Breast epithelium (tissue), 4 donors: Measurements from ENCODE around the gene LIPC. TPM values are rescaled to one million over a fixed set of nuclear protein-coding genes. Genes with fewer than 3 reads are reported as not detected.

Experiments used
- DNase-seq, 2 donors: peaks; one replicate each; pipeline ENCODE4 v3.0.0-alpha.2; 2019; ENCODE audit warnings: low spot score in 2 of 2
- H3K27ac ChIP-seq, 2 donors: fragments of 200-600 bp; sonication (generic) in 1 of 2; one replicate each; pipeline ENCODE4 v1.5.1; 2016 to 2019; ENCODE audit warnings: mild to moderate bottlenecking in 1 of 2
- H3K27me3 ChIP-seq, 2 donors: fragments of 200-600 bp; sonication (generic) in 1 of 2; one replicate each; pipeline versions ENCODE4 v1.5.1 to v1.6.0; 2017 to 2019; ENCODE audit warnings: control low read depth in 1 of 2, mild to moderate bottlenecking in 1 of 2
- H3K36me3 ChIP-seq: fragments of 200-600 bp; one replicate; pipeline ENCODE4 v1.5.1; 2019
- H3K4me1 ChIP-seq, 2 donors: fragments of 200-600 bp; sonication (generic); one replicate each; pipeline ENCODE4 v1.5.1; 2016 to 2019; ENCODE audit warnings: control low read depth in 1 of 2
- H3K4me3 ChIP-seq, 3 donors: fragments of 200-600 bp; sonication (generic); 1 replicate in 2 of 3; 2 replicates in 1 of 3; pipeline ENCODE4 v1.5.1; 2016 to 2019; ENCODE audit warnings: mild to moderate bottlenecking in 3 of 3, moderate library complexity in 2 of 3
- H3K9me3 ChIP-seq, 2 donors: fragments of 200-600 bp; sonication (generic) in 1 of 2; one replicate each; pipeline ENCODE4 v1.5.1; 2016 to 2019; ENCODE audit warnings: control low read depth in 1 of 2
- POLR2A ChIP-seq: fragments of 450-650 bp; IDR thresholded peaks from one replicate; pipeline ENCODE4 v1.6.1; 2016; ENCODE audit warnings: antibody characterized with exemption, mild to moderate bottlenecking, moderate library complexity
- POLR2AphosphoS5 ChIP-seq, 3 donors: sonication (generic); formaldehyde crosslinking; IDR thresholded peaks; one replicate each; pipeline ENCODE4 v1.6.1; 2017; ENCODE audit warnings: antibody characterized with exemption in 3 of 3
- intact Hi-C: fragments of 100-400 bp; cut with DNase I; formaldehyde crosslinking; loops from one replicate; pipeline ENCODE4 v1.15.1; 2023; ENCODE audit warnings: low total_unique reads
- total RNA-seq, 3 donors: library from RNA; depleted of rRNA; stranded (reverse); fragments of >200 nt; gene quantifications; one replicate each; pipeline ENCODE4 v1.1.0, GENCODE V29; 2016
- TF ChIP-seq, protein P1 (sequence below), 3 donors: fragments of 450-650 bp; IDR thresholded peaks; one replicate each; pipeline ENCODE4 v1.5.1; 2016 to 2017; ENCODE audit warnings: antibody characterized with exemption in 3 of 3, mild to moderate bottlenecking in 3 of 3, moderate library complexity in 3 of 3

Gene LIPC
- total RNA-seq, 3 donors from 2014 or later: 0.15 to 0.80 TPM; not detected in 1

DNA sequence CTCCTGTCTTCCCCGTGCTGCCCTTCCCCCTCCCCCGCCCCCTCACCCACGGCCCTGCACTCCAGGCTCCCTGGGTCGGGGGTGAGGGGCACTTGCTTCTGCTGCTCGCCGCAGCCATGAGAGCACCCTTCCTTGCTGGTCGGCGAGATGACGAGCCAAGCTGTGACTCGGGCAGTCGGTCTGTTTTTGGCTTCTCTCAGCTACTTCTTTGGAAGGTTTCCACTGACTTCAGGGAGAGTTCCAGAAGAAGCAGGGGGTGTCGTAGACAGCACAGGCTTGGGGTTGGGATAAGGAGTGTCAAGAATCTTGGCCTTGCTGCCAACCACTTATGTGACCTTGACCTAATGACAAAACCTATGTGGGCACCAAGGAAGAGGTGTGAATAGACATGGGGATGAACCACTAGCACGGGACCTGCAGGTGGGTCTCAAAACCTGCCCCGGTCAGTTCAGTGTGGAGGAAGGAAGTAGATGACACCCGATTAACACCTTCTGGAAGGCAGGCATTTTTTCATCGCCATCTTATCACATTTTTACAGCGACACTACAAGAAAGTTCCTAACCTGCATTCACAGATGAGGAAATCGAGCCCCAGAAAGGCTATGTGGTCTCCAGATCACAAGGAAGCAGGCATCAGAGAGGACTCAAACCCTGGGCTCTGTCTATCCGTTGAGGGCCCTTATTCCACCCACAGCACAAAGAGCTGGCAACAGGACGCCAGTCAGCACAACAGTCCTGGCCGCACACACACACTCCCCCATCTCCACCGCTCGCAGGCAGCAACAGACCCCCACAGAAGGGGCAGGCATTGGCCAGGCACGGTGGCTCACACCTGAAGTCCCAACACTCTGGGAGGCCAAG, 120.9 kb downstream of the LIPC start:
- intact Hi-C loops: no loop called here
- H3K4me3 ChIP-seq: peak overlapping the region; percentile 23 to 47 (median 40)
- H3K36me3 ChIP-seq: no peaks in the 10 kb centered on the region
- no peaks in the 10 kb centered on the region for H3K9me3 ChIP-seq
- peak overlapping the region; percentile 85 to 88 for H3K27ac ChIP-seq
- DNase-seq: no peak
- no peaks in the 10 kb centered on the region for H3K27me3 ChIP-seq
- TF ChIP-seq, protein P1, sequence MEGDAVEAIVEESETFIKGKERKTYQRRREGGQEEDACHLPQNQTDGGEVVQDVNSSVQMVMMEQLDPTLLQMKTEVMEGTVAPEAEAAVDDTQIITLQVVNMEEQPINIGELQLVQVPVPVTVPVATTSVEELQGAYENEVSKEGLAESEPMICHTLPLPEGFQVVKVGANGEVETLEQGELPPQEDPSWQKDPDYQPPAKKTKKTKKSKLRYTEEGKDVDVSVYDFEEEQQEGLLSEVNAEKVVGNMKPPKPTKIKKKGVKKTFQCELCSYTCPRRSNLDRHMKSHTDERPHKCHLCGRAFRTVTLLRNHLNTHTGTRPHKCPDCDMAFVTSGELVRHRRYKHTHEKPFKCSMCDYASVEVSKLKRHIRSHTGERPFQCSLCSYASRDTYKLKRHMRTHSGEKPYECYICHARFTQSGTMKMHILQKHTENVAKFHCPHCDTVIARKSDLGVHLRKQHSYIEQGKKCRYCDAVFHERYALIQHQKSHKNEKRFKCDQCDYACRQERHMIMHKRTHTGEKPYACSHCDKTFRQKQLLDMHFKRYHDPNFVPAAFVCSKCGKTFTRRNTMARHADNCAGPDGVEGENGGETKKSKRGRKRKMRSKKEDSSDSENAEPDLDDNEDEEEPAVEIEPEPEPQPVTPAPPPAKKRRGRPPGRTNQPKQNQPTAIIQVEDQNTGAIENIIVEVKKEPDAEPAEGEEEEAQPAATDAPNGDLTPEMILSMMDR (IDR thresholded peaks at IDR 0.05): no peak
- TF ChIP-seq POLR2A: no peak
- no peak for TF ChIP-seq POLR2AphosphoS5 (IDR thresholded peaks at IDR 0.05)
- no peaks in the 10 kb centered on the region for H3K4me1 ChIP-seq

DNA sequence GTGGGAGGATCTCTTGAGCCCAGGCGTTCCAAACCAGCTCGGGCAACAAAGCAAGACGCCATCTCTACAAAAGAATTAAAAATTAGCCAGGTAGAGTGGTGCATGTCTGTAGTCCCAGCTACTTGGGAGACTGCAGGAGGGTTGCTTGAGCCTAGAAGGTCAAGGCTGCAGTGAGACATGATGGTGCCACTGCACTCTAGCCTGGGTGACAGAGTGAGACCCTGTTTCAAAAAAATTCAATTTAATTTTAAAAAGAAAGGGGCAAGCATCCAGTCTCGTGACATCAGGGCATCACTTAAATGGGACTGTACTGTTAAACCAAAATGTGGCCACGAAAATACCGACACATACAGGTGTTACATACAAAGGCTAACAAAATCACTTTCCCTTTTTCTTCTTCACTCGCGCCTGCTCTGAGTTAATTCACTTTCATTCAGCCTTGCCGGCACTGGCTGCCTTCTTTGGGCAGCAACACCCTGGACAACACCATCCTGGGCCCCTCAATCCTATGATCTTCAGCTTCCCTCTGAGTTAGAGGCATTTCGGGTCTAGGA, 121.7 kb downstream of the LIPC start:
- H3K4me1 ChIP-seq: no peaks in the 10 kb centered on the region
- H3K4me3 ChIP-seq: no peak overlapping the region
- intact Hi-C loops: no loop called here
- H3K36me3 ChIP-seq: no peaks in the 10 kb centered on the region
- no peak overlapping the region for H3K27ac ChIP-seq
- H3K9me3 ChIP-seq: no peaks in the 10 kb centered on the region
- H3K27me3 ChIP-seq: no peaks in the 10 kb centered on the region
- no peak for DNase-seq
- TF ChIP-seq POLR2A (no peak), POLR2AphosphoS5 (IDR thresholded peaks at IDR 0.05) (no peak)
- TF ChIP-seq, protein P1 (IDR thresholded peaks at IDR 0.05): no peak

DNA sequence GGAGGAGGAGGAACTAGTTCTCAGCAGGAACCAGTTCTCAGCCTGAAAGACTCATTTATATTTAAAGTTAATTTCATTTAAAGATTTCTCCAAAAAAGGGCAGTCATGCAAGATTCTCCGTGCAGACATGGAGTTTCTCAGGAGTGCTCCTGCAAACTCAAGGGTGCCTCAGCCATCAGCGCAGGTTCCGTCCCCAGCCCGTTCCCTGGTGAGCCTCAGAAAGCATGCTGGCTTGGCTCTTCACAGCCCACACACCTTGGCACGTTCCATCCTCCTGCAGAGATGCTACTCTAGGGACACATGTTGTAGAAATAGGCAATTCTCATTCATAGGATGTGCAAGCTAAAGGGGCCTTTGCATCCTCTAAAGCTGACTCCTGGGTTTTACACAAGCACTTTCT, 123.0 kb downstream of the LIPC start:
- H3K9me3 ChIP-seq: no peaks in the 10 kb centered on the region
- no peak for DNase-seq
- no peak for TF ChIP-seq POLR2AphosphoS5 (IDR thresholded peaks at IDR 0.05)
- TF ChIP-seq POLR2A: no peak
- TF ChIP-seq, protein P1 (IDR thresholded peaks at IDR 0.05): no peak
- H3K27me3 ChIP-seq: no peaks in the 10 kb centered on the region
- H3K27ac ChIP-seq: no peak overlapping the region
- no peaks in the 10 kb centered on the region for H3K4me1 ChIP-seq
- intact Hi-C loops: no loop called here
- H3K4me3 ChIP-seq: no peak overlapping the region
- no peaks in the 10 kb centered on the region for H3K36me3 ChIP-seq

DNA sequence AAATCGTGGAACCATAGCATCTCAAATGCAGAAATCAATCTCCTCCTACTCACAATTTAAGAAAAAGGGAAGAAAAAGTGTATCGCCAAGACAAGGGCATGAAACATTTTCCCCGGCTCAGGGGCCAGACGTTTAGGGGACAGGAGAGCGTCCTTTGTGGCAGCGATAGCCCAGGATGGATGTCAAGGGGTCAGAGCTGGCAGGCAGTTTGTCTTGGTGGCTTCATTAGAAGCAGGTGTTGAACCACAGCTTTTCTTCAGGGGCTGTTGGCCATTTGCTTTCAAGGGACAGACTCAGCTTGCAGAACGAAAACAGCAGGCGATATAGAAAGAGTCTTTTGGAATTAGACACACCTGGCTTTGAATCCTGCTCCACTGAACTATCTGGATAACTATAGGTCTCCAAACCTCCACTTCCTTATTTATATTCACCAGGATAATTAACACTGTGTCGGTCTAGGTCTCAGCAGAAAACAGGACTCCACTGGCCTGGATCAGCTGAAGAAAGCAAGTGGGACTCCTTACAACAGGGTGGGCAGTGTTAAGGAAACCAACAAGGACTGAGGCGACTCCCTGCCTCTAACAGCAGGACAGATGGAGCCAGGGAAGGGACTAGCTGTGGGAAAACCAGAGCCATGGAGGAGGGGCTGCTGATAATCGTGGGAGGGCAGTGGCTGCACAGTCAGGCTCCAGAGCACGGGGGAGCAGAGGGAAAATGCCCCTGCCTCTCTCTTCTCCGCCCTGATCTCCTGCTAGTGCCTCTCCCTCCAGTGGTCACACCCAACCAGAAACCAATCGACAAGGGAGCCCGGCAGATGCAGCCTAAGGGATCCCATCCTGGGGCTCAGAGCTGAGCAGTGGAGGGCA, 123.6 kb downstream of the LIPC start:
- no peak for DNase-seq
- H3K36me3 ChIP-seq: no peaks in the 10 kb centered on the region
- H3K4me1 ChIP-seq: no peaks in the 10 kb centered on the region
- intact Hi-C loops: no loop called here
- no peaks in the 10 kb centered on the region for H3K9me3 ChIP-seq
- no peaks in the 10 kb centered on the region for H3K27me3 ChIP-seq
- no peak overlapping the region for H3K27ac ChIP-seq
- TF ChIP-seq POLR2A (no peak), POLR2AphosphoS5 (IDR thresholded peaks at IDR 0.05) (no peak)
- TF ChIP-seq, protein P1 (IDR thresholded peaks at IDR 0.05): no peak
- H3K4me3 ChIP-seq: no peak overlapping the region
